Fibroblast of skin of back (primary cell): ENCODE results near the gene BTRC. TPM values are rescaled to one million over a fixed set of nuclear protein-coding genes. Genes with fewer than 3 reads are reported as not detected.
"Not testable (repeated sequence)": the region's sequence is repeated elsewhere in the genome, so short reads cannot be mapped to it uniquely, and the experiment has no call there.

Experiments used
- DNase-seq: peaks from one replicate; pipeline ENCODE4 v3.0.0-alpha.2; 2013
- polyA plus RNA-seq, 2 experiments: library from polyadenylated mRNA; unstranded; fragments of 120-200 nt; gene quantifications; one replicate each; pipeline ENCODE4 v1.2.1, GENCODE V29; 2013; ENCODE audit not compliant: insufficient read length in 2 of 2

The BTRC gene
- 12.3 TPM for polyA plus RNA-seq (2013, experiment 1 of 2; ENCODE audit: insufficient read length)
- 10.7 TPM for polyA plus RNA-seq (2013, experiment 2 of 2; ENCODE audit: insufficient read length)

GRCh38 chr10:101353692-101354327, at the start of gene BTRC:
Gene BTRC (plus strand): TSS chr10:101354165. CDS start chr10:101354181, 16 bp downstream.
- DNase-seq, result peak; percentile 100

- DNase-seq, result no peak
Observed at GRCh38 chr10:101304316-101304715, 49.6 kb upstream of the BTRC start.

- no peak for DNase-seq
Observed at GRCh38 chr10:101305320-101306241, 48.4 kb upstream of the BTRC start.

GRCh38 chr10:101308051-101308450, 45.9 kb upstream of the BTRC start:
- DNase-seq, result no peak

- DNase-seq, result no peak
Observed at GRCh38 chr10:101310529-101311184, 43.3 kb upstream of the BTRC start.

GRCh38 chr10:101311185-101312066, 42.5 kb upstream of the BTRC start:
- no peak for DNase-seq

- peak; percentile 7 for DNase-seq
Observed at GRCh38 chr10:101319241-101319915, 34.6 kb upstream of the BTRC start.

GRCh38 chr10:101321073-101321472, 32.9 kb upstream of the BTRC start:
- no peak for DNase-seq

GRCh38 chr10:101322266-101323108, 31.5 kb upstream of the BTRC start:
- no peak for DNase-seq

- no peak for DNase-seq
Observed at GRCh38 chr10:101323495-101323894, 30.5 kb upstream of the BTRC start.

GRCh38 chr10:101327454-101327853, 26.5 kb upstream of the BTRC start:
- DNase-seq, result not testable (repeated sequence)

- DNase-seq, result no peak
Observed at GRCh38 chr10:101329341-101330032, 24.5 kb upstream of the BTRC start.

- no peak for DNase-seq
Observed at GRCh38 chr10:101330231-101330630, 23.7 kb upstream of the BTRC start.

- no peak for DNase-seq
Observed at GRCh38 chr10:101330631-101331225, 23.2 kb upstream of the BTRC start.

- no peak for DNase-seq
Observed at GRCh38 chr10:101331956-101332355, 22.0 kb upstream of the BTRC start.

- DNase-seq, result not testable (repeated sequence)
Observed at GRCh38 chr10:101334259-101334658, 19.7 kb upstream of the BTRC start.

GRCh38 chr10:101336382-101336781, 17.6 kb upstream of the BTRC start:
- no peak for DNase-seq

- no peak for DNase-seq
Observed at GRCh38 chr10:101337836-101338235, 16.1 kb upstream of the BTRC start.

GRCh38 chr10:101341438-101341837, 12.5 kb upstream of the BTRC start:
- DNase-seq, result no peak
